ENCODE results near the gene LRIG2.

GRCh38 chr1:113136476-113136875, 63.5 kb downstream of the LRIG2 start:
- TF ChIP-seq CTCF (IDR thresholded peaks at IDR 0.05; ENCODE audit: low read depth, low read length, missing input control) (no peak), GABPA (IDR thresholded peaks at IDR 0.05 in 1 of 2, conservative IDR thresholded peaks at IDR 0.05 in 1 of 2) (no peak), FOXA1 (IDR thresholded peaks at IDR 0.05) (no peak), TAF1 (conservative IDR thresholded peaks at IDR 0.05) (no peak), RAD21 (IDR thresholded peaks at IDR 0.05) (no peak), MAX (IDR thresholded peaks at IDR 0.05) (no peak), JUND (IDR thresholded peaks at IDR 0.05) (no peak), REST (IDR thresholded peaks at IDR 0.05) (no peak), ATF3 (IDR thresholded peaks at IDR 0.05) (no peak), ZBTB33 (IDR thresholded peaks at IDR 0.05) (no peak)
